Loucy (cell line): Measurements from ENCODE around the gene S100B.

Source experiments
- EZH2phosphoT487 ChIP-seq: fragments of 200-600 bp; IDR thresholded peaks from 2 replicates; pipeline ENCODE4 v1.6.1; 2018; ENCODE audit warnings: antibody characterized with exemption, mild to moderate bottlenecking, moderate library complexity, borderline replicate concordance
- TF ChIP-seq, protein P1 (sequence below): fragments of 200-600 bp; sonication (generic); conservative IDR thresholded peaks from 2 replicates; pipeline ENCODE4 v1.5.1; 2014; ENCODE audit warnings: mild to moderate bottlenecking, antibody characterized with exemption, low read length

- TF ChIP-seq, protein P1, sequence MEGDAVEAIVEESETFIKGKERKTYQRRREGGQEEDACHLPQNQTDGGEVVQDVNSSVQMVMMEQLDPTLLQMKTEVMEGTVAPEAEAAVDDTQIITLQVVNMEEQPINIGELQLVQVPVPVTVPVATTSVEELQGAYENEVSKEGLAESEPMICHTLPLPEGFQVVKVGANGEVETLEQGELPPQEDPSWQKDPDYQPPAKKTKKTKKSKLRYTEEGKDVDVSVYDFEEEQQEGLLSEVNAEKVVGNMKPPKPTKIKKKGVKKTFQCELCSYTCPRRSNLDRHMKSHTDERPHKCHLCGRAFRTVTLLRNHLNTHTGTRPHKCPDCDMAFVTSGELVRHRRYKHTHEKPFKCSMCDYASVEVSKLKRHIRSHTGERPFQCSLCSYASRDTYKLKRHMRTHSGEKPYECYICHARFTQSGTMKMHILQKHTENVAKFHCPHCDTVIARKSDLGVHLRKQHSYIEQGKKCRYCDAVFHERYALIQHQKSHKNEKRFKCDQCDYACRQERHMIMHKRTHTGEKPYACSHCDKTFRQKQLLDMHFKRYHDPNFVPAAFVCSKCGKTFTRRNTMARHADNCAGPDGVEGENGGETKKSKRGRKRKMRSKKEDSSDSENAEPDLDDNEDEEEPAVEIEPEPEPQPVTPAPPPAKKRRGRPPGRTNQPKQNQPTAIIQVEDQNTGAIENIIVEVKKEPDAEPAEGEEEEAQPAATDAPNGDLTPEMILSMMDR, result no peak
- TF ChIP-seq EZH2phosphoT487, result no peak
Observed at GRCh38 chr21:46605767-46606426, 1.0 kb upstream of the S100B start.
